K562 (cell line): ENCODE results near the gene RNF19B. TPM values are rescaled to one million over a fixed set of nuclear protein-coding genes. Genes with fewer than 3 reads are reported as not detected.

Experiments used
- ATAC-seq: fragments of 200-7000 bp; cut with Tn5 transposase; 3 replicates; pipeline ENCODE4 v1.9.1; 2020; ENCODE audit warnings: moderate library complexity
- BruUV-seq: library from RNA; stranded (reverse); fragments of 400-500 nt; replicated peaks from 2 replicates; lab custom pipeline; 2021; lab: Mats Ljungman, UMichigan
- CTCF ChIA-PET: fragments of 300-600 bp; formaldehyde crosslinking; extraction: SDS; loops from one replicate; lab custom pipeline; 2021; ENCODE audit warnings: low intra/inter-chr PET ratio; lab: Yijun Ruan, JAX
- POLR2A ChIA-PET: fragments of 300-600, 350-650 bp; sonication (Branson Sonifier 250); formaldehyde crosslinking; extraction: SDS; loops from one replicate; lab custom pipeline; 2021; ENCODE audit warnings: antibody characterized with exemption, inconsistent platforms; lab: Yijun Ruan, JAX
- DNase-seq, 4 experiments: peaks; one replicate each; pipeline versions ENCODE4 v3.0.0 to v3.0.0-alpha.2; 2011 to 2018; ENCODE audit warnings: low spot score in 3 of 4, mixed read lengths in 3 of 4; ENCODE audit errors: extremely low read depth in 1 of 4
- FAIRE-seq: peaks from 2 replicates; lab custom pipeline; 2011; peaks lifted over from hg19 to GRCh38; lab: Jason Lieb, UNC
- H2AFZ ChIP-seq: 2 replicates; pipeline ENCODE4 v1.6.0; 2011; ENCODE audit warnings: low read depth, low read length, control low read depth, inconsistent platforms
- H3K27ac ChIP-seq: fragments of 200-600 bp; 3 replicates; pipeline ENCODE4 v1.8.0; 2011; ENCODE audit warnings: low read depth, mild to moderate bottlenecking, control low read depth, inconsistent platforms, low read length, moderate library complexity, mixed read lengths; ENCODE audit errors: extremely low read depth
- H3K27me3 ChIP-seq, 2 experiments: fragments of 300-600 bp in 1 of 2; 2 replicates in 1 of 2; 3 replicates in 1 of 2; pipeline versions ENCODE4 v1.6.0 to v1.8.0; 2011; ENCODE audit warnings: inconsistent platforms in 2 of 2, low read length in 2 of 2, mild to moderate bottlenecking in 1 of 2, mixed read lengths in 1 of 2, moderate library complexity in 1 of 2; ENCODE audit not compliant: control insufficient read depth in 2 of 2, insufficient read depth in 2 of 2
- H3K36me3 ChIP-seq: fragments of 300-600 bp; 3 replicates; pipeline ENCODE4 v1.8.0; 2011; ENCODE audit warnings: mild to moderate bottlenecking, low read length, inconsistent platforms; ENCODE audit not compliant: control insufficient read depth, insufficient read depth
- H3K4me1 ChIP-seq, 2 experiments: fragments of 200-600 bp in 1 of 2; replicated peaks in 1 of 2; 2 replicates in 1 of 2; 3 replicates in 1 of 2; pipeline versions ENCODE4 v1.5.1 to v1.8.0; 2011; ENCODE audit warnings: inconsistent platforms in 2 of 2, low read length in 2 of 2, mild to moderate bottlenecking in 1 of 2, mixed read lengths in 1 of 2, moderate library complexity in 1 of 2; ENCODE audit not compliant: control insufficient read depth in 2 of 2, insufficient read depth in 2 of 2
- H3K4me2 ChIP-seq: 2 replicates; pipeline ENCODE4 v1.6.1; 2011; ENCODE audit warnings: low read length, control low read depth, inconsistent platforms, mixed read lengths; ENCODE audit not compliant: insufficient read depth
- H3K4me3 ChIP-seq: fragments of 200-600 bp; sonication (generic), shearing (Covaris generic); 2 replicates; pipeline ENCODE4 v1.5.1; 2016; ENCODE audit warnings: control low read depth, inconsistent platforms
- H3K79me2 ChIP-seq: fragments of 200-600 bp; 3 replicates; pipeline ENCODE4 v1.8.0; 2011; ENCODE audit warnings: low read length, inconsistent platforms; ENCODE audit not compliant: control insufficient read depth, insufficient read depth
- H3K9ac ChIP-seq, 2 experiments: 2 replicates each; pipeline versions ENCODE4 v1.6.0 to v1.6.1; 2011; ENCODE audit warnings: low read depth in 2 of 2, low read length in 2 of 2, control low read depth in 1 of 2, inconsistent platforms in 1 of 2, mild to moderate bottlenecking in 1 of 2, mixed read lengths in 1 of 2; ENCODE audit not compliant: insufficient read depth in 1 of 2
- H3K9me1 ChIP-seq: one replicate; pipeline ENCODE4 v1.6.0; 2011; ENCODE audit warnings: inconsistent platforms, mild to moderate bottlenecking, low read length, moderate library complexity; ENCODE audit not compliant: control insufficient read depth, insufficient read depth
- H3K9me3 ChIP-seq: replicated peaks from 2 replicates; pipeline ENCODE4 v1.5.1; 2011; ENCODE audit warnings: low read depth, low read length, inconsistent platforms; ENCODE audit not compliant: control insufficient read depth, insufficient read depth
- H4K20me1 ChIP-seq: replicated peaks from 2 replicates; pipeline ENCODE4 v1.6.1; 2011; ENCODE audit warnings: low read length, inconsistent platforms, mixed read lengths; ENCODE audit not compliant: control insufficient read depth, insufficient read depth
- ARHGAP35 ChIP-seq: fragments of 450-650 bp; IDR thresholded peaks from 2 replicates; pipeline ENCODE4 v1.6.1; 2018; ENCODE audit not compliant: partially characterized antibody
- DDX20 ChIP-seq: fragments of 450-650 bp; IDR thresholded peaks from 2 replicates; pipeline ENCODE4 v1.6.1; 2016; ENCODE audit warnings: missing genetic modification characterization, low read depth, mild to moderate bottlenecking, missing compliant biosample characterization, moderate library complexity
- EP300 ChIP-seq: IDR thresholded peaks from 2 replicates; pipeline ENCODE4 v1.6.1; 2012; ENCODE audit warnings: low read length, improper control_type of control experiment
- FOSL1 ChIP-seq: fragments of 200-800 bp; sonication (Bioruptor generic); conservative IDR thresholded peaks from 2 replicates; pipeline ENCODE4 v1.6.1; 2016; ENCODE audit warnings: missing genetic modification characterization, missing compliant biosample characterization
- JUND ChIP-seq, 2 experiments: IDR thresholded peaks; 2 replicates in 1 of 2; 3 replicates in 1 of 2; pipeline ENCODE4 v1.6.1; 2011; ENCODE audit warnings: borderline replicate concordance in 2 of 2, low read depth in 2 of 2, low read length in 2 of 2, improper control_type of control experiment in 1 of 2, missing biosample characterization in 1 of 2, missing genetic modification characterization in 1 of 2, missing genetic modification reagents in 1 of 2
- KLF1 ChIP-seq: fragments of 450-650 bp; IDR thresholded peaks from 2 replicates; pipeline ENCODE4 v1.6.1; 2016; ENCODE audit warnings: missing genetic modification characterization, missing compliant biosample characterization
- NFIX ChIP-seq: fragments of 250-450 bp; sonication (Bioruptor Pico); IDR thresholded peaks from 2 replicates; pipeline ENCODE4 v1.4.0; 2020; ENCODE audit warnings: low read depth, mild to moderate bottlenecking, moderate library complexity
- NFXL1 ChIP-seq: fragments of 450-650 bp; formaldehyde crosslinking; IDR thresholded peaks from 2 replicates; pipeline ENCODE4 v1.4.0; 2021; ENCODE audit warnings: mild to moderate bottlenecking
- NFYB ChIP-seq: IDR thresholded peaks from 2 replicates; pipeline ENCODE4 v1.6.1; 2011; ENCODE audit warnings: mild to moderate bottlenecking, moderate library complexity; ENCODE audit not compliant: insufficient read length; ENCODE audit errors: extremely low read depth
- SOX6 ChIP-seq: fragments of 450-650 bp; IDR thresholded peaks from 2 replicates; pipeline ENCODE4 v1.6.1; 2014; ENCODE audit warnings: mild to moderate bottlenecking
- TARDBP ChIP-seq: fragments of 450-650 bp; IDR thresholded peaks from 2 replicates; pipeline ENCODE4 v1.6.1; 2016
- ZNF766 ChIP-seq: fragments of 200-800 bp; sonication (Bioruptor generic); conservative IDR thresholded peaks from 2 replicates; pipeline ENCODE4 v1.6.1; 2016; ENCODE audit warnings: missing genetic modification characterization, missing compliant biosample characterization
- WGBS: fragments of 100-300 bp; shearing (Covaris generic); methylation state at CpG from one replicate; pipeline ENCODE4 v1.1.6; 2016; ENCODE audit warnings: low coverage, mixed read lengths; ENCODE audit not compliant: insufficient coverage; ENCODE audit errors: missing lambda C conversion rate; 5-methylcytosine and 5-hydroxymethylcytosine counted together
- in situ Hi-C: fragments of 300-500 bp; cut with MboI; formaldehyde crosslinking; loops from 4 replicates; pipeline ENCODE4 v1.15.0; 2018; ENCODE audit warnings: inconsistent platforms, mixed read lengths
- intact Hi-C: fragments of 100-400 bp; cut with micrococcal nuclease; formaldehyde crosslinking; loops from 2 replicates; pipeline ENCODE4 v1.14.2; 2022
- polyA plus RNA-seq, 8 experiments: library from polyadenylated mRNA; depleted of rRNA in 4 of 8; stranded (reverse) in 5 of 8; unstranded in 3 of 8; fragments of >200 nt; fragmentation: Nextera tagmentation in 2 of 8; fragmentation: Illumina TruSeq in 1 of 8; extraction: Ambion mirVana in 2 of 8; extraction: Trizol in 1 of 8; gene quantifications; 2 replicates each; pipeline versions ENCODE4 v1.2.1 to v1.2.3, GENCODE V29; 2011 to 2014; ENCODE audit warnings: inconsistent platforms in 1 of 8, missing spikeins in 1 of 8
- total RNA-seq, 7 experiments: library from RNA; depleted of rRNA in 6 of 7; stranded (reverse); fragments of >200 nt in 6 of 7; fragmentation: Illumina TruSeq in 2 of 7; extraction: Trizol in 2 of 7; gene quantifications; 2 replicates each; pipeline versions ENCODE4 v1.2.1 to v1.2.3, GENCODE V29; 2011 to 2021; ENCODE audit warnings: low replicate concordance in 1 of 7
- TF ChIP-seq, protein P1 (sequence below): sonication (generic); IDR thresholded peaks from 2 replicates; pipeline ENCODE4 v1.6.1; 2016

Gene RNF19B
- total and polyA plus RNA-seq, 9 of the 15 experiments (the other 6 are each of a cell fraction or from before 2014, with no cell fraction given): 2.6 to 14.9 (median 10.1) TPM

DNA sequence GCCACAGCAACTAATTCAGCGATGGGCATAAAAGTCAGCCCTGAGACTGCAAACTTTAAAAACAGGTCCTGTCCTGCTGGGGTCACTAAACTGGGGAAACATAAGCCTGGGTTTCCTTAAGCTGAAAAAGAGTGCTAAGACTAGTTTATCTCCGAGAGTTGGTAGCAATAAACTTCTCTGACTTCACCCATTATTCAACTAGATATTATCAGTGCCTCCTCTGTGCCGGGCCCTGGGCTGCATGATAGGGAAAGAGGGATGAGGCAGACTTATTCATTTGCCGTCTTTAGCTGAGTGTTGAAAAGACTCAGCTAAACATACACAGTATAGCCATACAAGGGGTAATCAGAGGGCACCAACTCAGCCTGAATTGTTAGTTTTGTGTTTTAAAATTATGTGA lies 39.0 kb upstream of the RNF19B start:
- Histone ChIP-seq H3K4me2 (no peak overlapping the region), H3K27me3 (no peaks in the 10 kb centered on the region), H3K4me1 (peaks cover 7 to 44% of the 10 kb centered on the region in 2 experiments), H3K9me3 (no peaks in the 10 kb centered on the region), H3K36me3 (peaks cover 50% of the 10 kb centered on the region), H4K20me1 (peaks cover 52% of the 10 kb centered on the region), H3K9me1 (peaks cover 7% of the 10 kb centered on the region), H3K79me2 (peaks cover 3% of the 10 kb centered on the region; the same call in 2 of the 3 replicates), H3K9ac (no peak overlapping the region), H3K4me3 (no peak overlapping the region), H2AFZ (no peak overlapping the region), H3K27ac (no peak overlapping the region)
- peak in 2 of 4 experiments; percentile 37 to 42 for DNase-seq
- 35% methylated on average over 4 of the region's 4 CpGs for WGBS
- ATAC-seq: peak; percentile 41
- in situ Hi-C loops (no loop called here), intact Hi-C loops (no loop called here)
- CTCF ChIA-PET: no interaction called here
- POLR2A ChIA-PET: interaction anchor here (0.7 to 8.3 kb wide), 4 partner anchors 8 to 63 kb away, joined by 3 to 95 read pairs (median 4); no protein-coding TSS in a partner anchor
- TSS peak; percentile 5 for BruUV-seq
- no peak for FAIRE-seq
- no peak for TF ChIP-seq TARDBP
- no peak for TF ChIP-seq ZNF766 (CRISPR knock-in tag)
- 0 out of 2 replicates have a peak, but pooled peaks have one; percentile 10 for TF ChIP-seq EP300
- no peak for TF ChIP-seq ARHGAP35
- TF ChIP-seq JUND (IDR thresholded peaks at IDR 0.05; ENCODE audit: borderline replicate concordance, low read depth, low read length): peak; percentile 17; the same call in 1 of the 2 replicates
- TF ChIP-seq JUND (tag; IDR thresholded peaks at IDR 0.05; ENCODE audit: borderline replicate concordance, low read depth, low read length): no peak; the same call in 2 of the 3 replicates
- TF ChIP-seq NFXL1 (CRISPR knock-in tag): no peak
- TF ChIP-seq FOSL1 (tag): peak; percentile 28; the same call in 1 of the 2 replicates
- TF ChIP-seq, protein P1, sequence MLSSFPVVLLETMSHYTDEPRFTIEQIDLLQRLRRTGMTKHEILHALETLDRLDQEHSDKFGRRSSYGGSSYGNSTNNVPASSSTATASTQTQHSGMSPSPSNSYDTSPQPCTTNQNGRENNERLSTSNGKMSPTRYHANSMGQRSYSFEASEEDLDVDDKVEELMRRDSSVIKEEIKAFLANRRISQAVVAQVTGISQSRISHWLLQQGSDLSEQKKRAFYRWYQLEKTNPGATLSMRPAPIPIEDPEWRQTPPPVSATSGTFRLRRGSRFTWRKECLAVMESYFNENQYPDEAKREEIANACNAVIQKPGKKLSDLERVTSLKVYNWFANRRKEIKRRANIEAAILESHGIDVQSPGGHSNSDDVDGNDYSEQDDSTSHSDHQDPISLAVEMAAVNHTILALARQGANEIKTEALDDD: peak; percentile 94
- no peak for TF ChIP-seq NFYB
- no peak for TF ChIP-seq NFIX
- TF ChIP-seq KLF1: no peak
- TF ChIP-seq DDX20: no peak
- peak; percentile 36; the same call in 1 of the 2 replicates for TF ChIP-seq SOX6
